NCI-H345 treated with DMSO at 0.1 percent for 48 hours (cell line): ENCODE data around the gene BRWD1.

Source experiments
- DNase-seq: peaks from one replicate; lab custom pipeline; 2025; ENCODE audit not compliant: unreplicated experiment; lab: John Stamatoyannopoulos, UW

The BRWD1 gene

DNA sequence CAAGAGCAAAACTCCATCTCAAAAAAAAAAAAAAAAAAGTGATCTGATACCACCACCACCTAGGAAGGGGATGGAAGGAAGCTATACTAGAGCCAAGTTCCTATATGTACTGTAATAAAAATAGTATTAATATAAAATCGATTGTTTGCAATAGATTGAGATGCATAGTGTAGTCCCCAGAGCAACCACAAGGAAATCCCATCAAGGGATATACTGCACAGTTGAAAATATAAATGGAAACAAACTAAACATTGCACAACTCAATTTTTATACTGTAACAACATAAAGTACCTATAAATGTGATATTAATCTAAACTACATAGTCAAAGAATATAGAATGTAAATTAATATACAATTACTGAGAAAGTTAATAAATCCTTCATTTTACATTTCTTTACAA, 109.3 kb downstream of the BRWD1 start:
- DNase-seq: no peak

DNA sequence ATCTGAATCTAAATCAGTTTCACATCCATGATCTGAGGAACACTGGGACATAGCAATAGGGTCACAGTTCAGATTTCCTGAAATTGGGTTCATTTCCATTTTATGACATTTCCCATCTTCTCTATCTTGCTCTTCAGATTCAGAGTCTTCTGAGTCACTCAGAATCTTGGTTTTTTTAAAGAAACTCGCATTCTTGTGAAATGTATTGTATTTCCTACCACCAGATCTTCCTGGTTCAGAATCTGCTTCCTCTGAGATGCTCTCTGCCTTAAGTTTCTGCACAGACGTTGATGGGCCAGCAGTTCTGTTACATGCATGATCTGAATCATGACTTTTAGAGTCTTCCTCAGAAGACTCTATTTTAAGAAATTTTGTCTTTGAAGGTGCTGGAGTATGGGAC, 114.6 kb downstream of the BRWD1 start:
- DNase-seq: no peak

DNA sequence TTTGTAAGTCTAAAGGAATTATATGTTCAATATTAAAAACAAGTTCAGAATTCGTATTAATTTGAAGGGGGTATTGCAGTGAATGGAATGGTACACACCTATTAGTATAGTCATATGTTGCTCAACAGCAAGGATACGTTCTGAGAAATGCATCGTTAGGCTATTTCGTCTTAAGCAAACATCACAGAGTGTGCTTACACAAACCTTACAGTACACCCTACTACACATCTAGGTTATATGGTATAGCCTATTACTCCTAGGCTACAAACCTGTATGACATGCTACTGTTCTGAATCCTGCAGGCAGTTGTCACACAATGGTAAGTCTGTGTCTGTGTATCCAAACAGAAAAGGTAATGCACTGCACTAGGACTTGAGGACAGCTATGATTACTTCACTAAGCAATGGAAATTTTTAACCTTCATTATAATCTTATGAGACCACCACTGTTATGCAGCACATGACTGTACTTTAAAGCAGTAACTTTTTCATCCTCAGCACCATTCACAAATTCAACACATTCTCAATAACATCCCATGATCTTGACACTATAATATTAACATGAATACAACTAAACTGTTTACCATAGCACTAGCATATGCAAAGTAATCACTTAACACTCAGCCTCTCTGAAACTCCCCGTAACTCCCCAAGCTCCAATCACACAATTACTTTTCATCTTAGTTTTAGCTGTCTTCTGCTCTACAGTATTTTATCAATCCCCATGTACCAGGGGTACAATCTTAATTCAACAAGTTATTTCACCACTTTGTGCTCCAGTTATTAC, 115.8 kb downstream of the BRWD1 start:
- DNase-seq: no peak

DNA sequence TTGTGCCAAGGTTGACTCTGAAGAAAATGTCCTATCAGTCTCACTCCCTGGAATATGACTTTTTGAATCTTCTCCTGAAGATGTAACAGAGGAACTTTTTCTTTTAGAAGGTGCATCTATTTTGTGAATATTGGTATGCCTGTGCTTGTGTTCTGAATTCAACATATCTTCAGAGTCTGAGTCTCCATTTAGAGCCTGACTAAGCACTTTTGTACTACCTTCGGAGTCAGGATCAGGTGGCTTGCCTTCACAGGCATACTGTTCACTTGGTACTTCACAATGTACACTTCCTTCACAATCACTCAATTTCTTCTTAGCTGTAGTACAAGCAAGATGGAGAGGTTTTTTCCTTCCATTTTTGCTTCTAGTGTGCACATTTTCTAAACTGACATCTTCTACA, 116.6 kb downstream of the BRWD1 start:
- no peak for DNase-seq

DNA sequence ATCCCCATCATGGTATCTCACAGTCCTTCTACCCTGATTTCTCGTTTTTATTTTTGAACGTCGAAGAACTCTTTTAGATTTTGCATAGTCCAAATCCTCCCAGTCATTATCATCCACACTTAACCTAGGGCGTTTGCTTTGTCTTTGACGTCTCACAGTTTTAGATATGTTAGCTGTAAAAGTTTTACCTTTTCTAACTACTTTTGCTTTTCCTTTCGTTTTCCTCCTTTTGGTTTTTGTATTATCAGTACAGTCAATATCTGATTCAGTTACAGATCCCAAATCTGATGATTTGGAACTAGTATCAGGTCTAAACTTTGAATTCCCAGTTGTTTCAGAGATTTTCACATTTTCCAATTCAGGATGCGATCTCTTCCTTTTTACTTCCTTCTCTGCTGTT, 117.1 kb downstream of the BRWD1 start:
- no peak for DNase-seq

DNA sequence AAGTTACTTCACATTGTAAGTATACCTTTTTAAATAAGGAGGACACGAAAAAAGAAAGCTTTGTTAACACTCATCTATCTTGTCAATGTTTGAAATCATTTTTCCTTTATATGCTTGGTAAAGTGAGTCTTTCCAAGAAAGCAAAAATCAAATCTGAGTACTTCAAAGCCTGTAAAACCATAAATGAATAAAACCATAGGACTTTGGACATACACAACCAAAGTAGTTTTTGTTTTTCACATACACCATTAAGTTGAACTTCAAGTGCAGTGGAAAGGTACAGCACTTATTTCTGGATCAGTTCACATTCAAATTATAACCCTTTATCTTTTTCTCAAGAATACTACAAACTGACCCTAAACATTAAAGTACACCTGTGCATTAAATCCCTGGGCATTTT, 120.1 kb downstream of the BRWD1 start:
- DNase-seq: no peak

DNA sequence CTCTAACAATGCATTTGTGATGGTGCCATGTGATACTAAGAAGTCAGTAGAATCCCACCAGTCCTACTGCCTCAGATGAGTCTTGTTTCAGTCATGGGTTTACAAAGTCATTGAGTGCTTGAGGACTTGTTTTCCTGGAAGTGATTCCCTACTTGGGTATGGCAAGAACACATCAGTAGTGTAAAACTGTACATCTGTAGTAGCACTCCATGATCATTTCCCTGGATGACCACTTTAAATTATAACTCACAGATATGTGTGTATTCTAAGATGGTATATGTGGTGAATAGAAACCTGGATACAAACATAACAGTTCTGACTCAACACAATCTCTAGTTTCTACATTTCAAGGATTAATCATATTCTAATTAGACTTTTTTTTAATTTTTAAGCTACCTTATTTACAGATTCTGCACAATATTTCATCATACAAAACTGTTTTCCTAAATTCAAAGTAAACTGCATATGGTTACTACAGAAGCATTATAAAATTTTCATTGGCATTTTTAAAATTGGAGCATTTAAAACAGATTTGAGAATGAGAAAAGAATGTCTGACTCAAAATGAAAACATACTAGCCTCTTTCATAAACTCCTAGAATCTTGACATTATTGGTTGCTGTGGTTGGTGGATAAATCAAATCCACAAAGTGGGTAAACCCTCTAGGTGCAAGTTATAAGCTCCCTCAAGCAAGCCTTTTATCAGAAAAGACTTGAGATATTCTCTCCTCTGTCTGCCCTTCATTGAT, 123.4 kb downstream of the BRWD1 start:
- no peak for DNase-seq

DNA sequence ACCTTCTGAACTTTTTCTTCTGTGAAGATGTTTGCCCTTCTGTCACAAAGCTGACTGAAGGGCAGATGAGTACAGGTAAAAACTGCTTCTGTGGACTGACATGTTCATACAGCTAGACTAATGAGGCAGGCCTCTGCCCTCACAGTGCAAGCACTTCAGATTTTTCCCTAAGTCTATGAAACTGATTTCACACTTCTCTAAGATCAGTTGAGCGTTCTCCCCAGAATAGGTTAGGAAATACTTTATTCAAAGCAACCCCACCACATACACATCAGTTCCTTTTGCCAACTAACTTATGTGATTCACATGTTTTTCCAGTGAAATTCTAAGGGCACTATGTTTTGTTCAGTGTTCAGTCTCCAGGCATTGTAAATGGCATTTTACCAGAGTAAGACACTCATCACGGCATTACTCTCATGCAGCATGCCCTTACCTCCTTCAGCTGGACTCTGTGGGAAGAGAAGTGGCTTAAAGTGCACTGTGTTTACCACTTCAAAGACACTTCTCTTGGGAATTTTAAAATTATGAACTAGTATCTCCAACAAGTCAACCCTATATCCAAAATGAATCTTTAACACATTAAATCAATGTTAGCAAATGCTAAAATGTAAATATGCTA, 124.8 kb downstream of the BRWD1 start:
- DNase-seq: no peak

DNA sequence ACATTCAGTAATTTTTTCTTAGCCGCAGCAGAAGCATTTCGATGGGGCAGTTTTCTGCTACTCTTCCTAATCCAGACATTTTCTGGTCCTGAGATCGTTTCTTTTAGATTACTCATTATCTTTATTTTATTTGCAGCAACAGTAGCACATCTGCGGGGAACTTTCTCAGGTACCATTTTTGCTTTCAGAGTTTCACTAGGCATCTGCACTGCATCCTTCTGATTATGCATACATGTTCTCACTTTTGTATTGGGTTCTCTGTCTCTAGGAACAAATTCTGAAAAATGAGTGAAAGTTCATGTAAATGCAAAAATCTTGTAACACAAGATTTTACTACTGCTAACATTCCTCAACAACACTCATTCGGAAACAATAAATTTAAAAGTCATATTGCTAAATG, 126.3 kb downstream of the BRWD1 start:
- DNase-seq: no peak

DNA sequence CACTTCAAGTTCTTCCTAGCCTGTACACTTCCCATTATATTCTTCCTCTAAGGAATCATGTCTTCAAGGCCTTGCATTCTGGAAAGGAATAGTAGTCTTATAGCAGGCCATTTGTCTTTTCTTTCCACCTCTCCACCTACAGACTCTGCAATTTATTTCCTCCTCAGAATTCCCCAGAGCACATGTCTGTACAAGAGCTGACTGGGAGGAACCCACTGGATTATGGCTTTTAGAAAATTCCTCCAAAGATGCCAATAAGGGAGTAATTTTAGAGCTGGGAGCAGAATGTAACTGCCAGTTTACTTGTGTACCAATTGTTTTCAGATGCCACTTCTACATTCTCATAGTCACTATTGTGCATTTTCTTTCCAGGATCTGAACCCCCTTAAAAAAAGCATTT, 126.8 kb downstream of the BRWD1 start:
- no peak for DNase-seq

DNA sequence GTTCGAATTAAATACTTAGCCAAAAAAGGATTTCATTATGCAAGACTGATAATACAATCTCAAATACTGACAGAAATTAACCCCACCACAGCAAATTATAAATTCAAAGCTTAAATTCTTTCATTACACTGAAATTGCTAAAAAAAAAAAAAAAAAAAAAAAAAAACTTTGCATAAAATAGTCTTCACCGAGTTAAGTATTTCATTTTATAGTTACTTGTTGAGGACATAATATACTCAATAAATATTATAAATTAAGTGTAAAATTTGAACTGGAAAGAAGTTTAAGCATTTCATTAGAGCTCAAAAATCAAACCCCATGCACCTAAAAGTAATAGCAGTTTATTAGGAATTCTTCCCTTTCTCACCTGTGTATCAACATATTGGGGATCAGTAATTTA, 128.3 kb downstream of the BRWD1 start:
- DNase-seq: no peak

DNA sequence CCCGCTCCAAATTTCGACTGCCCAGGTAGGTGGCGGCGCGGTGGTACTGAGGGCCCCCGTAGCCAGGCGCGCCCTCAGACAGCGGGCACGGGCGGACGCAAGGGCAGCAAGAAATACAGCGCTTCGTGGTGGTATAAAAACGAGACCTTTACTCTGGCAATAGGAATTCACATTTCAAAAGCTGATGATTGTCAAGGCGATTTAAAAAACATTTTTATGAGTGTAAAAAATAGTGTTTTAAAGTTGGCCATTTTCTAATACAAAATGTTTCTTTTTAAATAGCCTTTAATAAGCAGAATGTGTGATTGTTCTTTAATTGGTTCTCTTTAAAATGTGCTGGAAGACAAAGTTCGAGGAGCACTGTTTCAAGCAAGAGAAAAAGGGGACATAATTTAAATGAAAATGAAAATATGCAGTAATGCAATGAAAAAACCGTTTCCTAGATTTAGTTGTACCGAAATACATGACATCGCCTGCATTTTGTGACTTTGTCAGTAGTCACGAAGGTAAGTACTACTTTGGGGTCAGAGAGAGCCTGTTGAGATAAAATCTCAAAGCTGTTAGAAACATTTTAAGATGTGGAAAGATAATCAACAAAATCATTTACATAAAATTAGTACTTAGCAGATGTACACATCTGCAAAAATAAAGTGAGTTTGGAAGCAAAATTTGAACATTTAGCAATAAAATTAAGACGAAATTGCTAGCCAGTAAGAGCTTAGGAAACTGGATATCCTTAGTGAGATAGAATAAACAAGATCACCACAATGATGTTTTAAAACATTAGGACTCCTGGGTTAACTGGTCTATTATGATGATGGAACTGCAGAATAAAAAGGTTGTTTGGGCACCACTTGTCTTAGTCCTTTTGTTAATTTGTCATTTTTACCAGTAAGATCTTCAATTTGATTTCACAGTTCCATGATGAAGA, 129.1 kb downstream of the BRWD1 start:
- DNase-seq: peak; percentile 46

DNA sequence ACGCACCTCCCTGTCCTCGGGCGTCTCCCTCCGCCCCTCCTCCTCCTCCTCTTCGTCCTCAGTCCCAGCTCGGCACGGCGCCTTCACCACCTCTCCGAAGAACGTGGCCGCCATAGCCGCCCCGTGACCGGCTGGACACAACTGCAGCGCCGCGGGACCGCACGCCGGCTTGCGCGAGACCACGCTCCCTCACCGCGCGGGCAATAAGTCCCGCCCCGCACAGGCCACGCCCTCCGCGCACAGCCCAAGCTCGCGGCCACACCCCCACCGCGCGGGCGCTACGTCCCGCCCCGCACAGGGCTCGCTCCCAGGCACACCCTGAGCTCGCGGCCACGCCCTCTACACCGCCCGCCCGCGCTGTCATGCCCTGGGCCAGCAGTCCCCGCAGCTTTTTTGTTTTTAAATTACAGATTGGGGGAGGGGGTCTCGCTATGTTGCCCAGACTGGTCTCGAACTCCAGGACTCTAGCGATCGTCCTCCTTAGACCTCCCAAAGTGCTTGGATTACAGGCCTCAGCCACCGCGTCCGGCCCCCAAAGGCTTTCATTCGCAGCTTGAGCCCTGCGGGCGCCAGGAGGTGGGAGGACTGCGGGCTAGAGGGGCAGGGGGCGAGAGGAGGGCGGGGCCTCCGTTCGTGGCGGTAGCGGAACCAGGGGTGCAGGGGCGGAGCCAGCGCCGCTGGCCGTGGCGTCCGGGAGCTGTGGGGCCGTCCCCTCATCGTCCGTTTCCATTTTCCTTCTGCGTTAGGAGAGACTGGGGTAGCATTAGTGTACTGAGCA, 130.0 kb downstream of the BRWD1 start, which contains the start of gene PSMG1:
Gene PSMG1, minus strand, starts transcription at position 180 of the 778 bp plus-strand sequence. Its CDS starts 66 bp downstream, at position 114.
- DNase-seq: peak; percentile 95

DNA sequence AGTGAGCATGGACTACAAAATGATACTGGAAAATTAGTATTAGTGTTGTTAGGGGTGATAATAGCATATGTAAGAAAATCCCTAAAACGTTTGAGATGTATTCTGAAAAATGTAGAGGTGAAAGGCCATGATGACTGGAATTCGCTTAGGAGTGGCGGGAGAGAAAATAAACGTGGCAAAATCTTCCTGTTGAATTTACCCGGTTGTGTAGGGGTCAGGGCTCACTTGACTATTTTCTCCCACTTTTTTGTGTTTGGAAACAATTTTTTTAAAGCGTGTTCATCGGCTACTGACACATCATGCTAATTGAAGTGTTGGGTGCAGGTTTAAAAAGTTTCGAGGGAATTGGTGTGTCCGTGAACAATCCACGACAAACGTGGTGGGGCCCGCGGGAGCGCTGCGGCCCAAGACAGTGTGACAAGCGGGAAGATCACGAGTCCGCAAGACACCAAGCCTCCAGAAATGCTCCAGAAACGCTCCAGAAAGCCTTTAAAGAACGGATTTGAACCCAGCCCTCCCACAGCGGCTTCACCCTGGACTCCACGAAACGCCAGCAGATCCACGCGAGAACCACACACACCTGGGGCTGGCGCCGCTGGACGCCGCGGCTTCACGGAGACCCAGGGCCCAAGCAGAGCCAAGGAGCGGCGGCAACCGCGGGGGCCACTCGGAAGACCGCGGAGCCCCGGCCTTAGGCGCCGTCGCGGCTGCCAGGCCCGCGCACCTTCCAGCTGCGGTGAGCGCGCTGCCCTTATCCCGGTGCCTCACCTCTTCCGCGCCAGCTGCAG, 130.8 kb downstream of the BRWD1 start:
- no peak for DNase-seq

DNA sequence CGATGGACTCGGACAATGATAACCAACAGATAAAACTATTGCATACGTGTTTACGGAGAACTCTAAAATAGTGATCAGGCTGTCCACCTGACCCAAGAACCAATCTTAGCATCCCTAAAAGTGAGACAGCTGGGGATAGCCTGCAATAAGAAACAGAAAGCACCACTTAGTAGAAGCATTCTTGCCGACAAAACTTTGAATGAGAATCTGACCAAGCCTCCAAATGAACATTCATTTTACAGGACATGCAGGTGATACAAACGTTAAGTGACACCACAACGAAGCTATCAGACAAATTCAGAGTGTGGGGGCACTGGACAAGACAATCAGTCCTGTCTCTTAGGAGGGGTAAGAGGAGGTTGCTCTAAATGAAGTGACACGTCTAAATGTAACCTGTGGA, 131.4 kb downstream of the BRWD1 start:
- DNase-seq: no peak

DNA sequence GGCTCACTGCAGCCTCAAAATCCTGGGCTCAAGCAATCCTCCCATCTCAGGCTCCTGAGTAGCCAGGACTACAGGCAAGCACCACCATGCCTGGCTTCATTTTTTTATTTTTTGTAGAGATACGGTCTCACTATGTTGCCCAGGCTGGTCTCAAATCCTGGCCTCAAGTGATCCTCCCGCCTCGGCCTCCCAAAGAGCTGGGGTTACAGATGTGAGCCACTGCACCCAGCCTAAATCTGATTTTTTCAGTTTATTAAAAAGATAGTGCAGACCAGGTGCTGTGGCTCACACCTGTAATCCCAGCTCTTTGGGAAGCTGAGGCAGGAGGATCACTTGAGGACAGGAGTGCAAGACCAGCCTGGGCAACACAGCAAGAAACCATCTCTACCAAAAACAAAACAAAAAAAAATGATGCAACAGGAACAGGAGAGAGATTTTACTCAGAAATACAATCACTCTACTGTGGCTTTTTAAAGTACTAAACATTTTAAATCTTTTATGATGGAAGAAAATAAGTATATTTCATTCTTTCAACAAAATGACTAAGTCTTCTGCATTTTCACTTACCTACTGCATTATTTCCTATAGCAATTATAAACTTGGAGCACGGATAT, 132.1 kb downstream of the BRWD1 start:
- no peak for DNase-seq

DNA sequence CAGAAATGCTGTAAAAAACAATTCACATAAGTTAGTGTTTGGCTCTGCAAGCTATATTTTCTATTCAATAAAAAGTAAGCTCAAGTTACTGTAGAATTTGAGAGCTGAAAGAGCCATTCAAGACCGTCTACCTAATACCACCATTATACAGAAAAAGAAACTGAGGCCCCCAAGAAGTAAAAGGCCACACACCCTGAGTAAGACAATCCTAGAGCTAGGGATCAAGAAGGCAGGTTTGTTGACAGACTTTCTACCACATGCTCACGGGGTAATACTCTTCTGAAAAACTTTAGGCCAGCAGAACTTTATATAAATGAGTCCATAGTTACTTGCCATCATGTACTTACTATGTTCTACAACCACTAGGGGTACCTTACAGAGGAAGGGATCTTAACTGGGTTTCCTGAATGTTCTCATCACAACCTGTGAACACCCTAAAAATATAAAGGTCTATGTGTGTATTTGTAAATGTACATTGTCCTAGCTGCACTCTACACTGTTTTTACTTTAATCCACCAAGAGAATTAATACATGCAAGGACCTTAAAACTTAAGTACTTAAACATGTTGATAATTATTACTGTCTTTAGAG, 132.9 kb downstream of the BRWD1 start:
- no peak for DNase-seq

DNA sequence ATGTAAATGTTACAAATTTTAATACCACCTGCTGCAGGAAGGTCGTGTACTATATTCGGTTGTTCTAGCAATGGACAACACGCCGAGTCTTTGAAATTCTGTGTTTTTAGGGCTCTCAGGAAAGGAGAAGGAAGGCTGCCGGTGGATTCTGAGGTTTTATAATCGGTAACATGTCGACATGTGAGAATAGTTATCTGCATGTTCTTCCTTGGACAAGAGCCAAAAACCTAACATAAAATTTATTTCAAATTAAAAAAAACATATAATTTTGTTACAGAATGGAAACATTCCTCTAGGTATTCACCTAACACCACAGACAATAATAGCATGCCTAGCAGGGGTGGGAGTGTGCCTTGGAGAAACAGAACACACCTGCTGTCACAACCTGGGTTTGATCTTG, 135.0 kb downstream of the BRWD1 start:
- DNase-seq: no peak

DNA sequence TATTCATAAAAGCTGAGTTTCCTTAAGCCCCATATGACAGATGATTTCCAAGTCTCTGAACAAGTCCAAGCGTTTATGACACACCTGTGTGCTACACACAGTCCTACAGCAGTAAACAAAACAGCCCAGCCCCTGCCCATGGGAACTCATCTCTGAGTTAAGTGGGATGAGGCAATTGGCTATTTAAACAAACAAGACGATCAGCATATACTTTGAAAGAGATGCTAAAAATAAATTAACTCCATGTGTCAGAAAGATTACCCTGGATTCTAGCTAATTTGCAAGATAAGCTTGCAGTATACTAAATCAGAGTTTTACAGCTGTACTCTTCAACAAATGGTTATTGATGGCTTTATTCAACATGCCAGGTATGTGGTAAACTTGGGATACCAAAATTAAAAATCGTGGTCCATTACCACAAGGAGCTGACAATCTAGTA, 137.1 kb downstream of the BRWD1 start:
- DNase-seq: no peak
